Testis (tissue), 3 donors: ENCODE measurements around the gene WNK3. TPM values are rescaled to one million over a fixed set of nuclear protein-coding genes. Genes with fewer than 3 reads are reported as not detected.

Experiments used
- DNase-seq: peaks from one replicate; pipeline ENCODE4 v3.0.0-alpha.2; 2019
- H3K27ac ChIP-seq, 2 donors: fragments of 200-600 bp; sonication (generic); one replicate each; pipeline ENCODE4 v1.5.1; 2019
- H3K27me3 ChIP-seq: fragments of 200-600 bp; sonication (generic); one replicate; pipeline ENCODE4 v1.5.1; 2019
- H3K36me3 ChIP-seq: fragments of 200-600 bp; sonication (generic); one replicate; pipeline ENCODE4 v1.5.1; 2017; ENCODE audit warnings: low read depth; ENCODE audit errors: missing control alignments
- H3K4me1 ChIP-seq: fragments of 200-600 bp; sonication (generic); one replicate; pipeline ENCODE4 v1.5.1; 2019
- H3K4me3 ChIP-seq, 2 donors: fragments of 200-600 bp; sonication (generic); one replicate each; pipeline ENCODE4 v1.5.1; 2017 to 2019
- H3K9me3 ChIP-seq: fragments of 200-600 bp; sonication (generic); one replicate; pipeline ENCODE4 v1.5.1; 2017
- CTCF ChIP-seq, 3 experiments: fragments of 450-650 bp in 2 of 3; fragments of 200-600 bp in 1 of 3; sonication (generic) in 1 of 3; IDR thresholded peaks; one replicate each; pipeline ENCODE4 v1.5.1; 2016 to 2019; ENCODE audit warnings: antibody characterized with exemption in 3 of 3, mild to moderate bottlenecking in 2 of 3, moderate library complexity in 1 of 3
- POLR2A ChIP-seq: fragments of 450-650 bp; IDR thresholded peaks from one replicate; pipeline ENCODE4 v1.6.1; 2017; ENCODE audit warnings: antibody characterized with exemption, mild to moderate bottlenecking, moderate library complexity
- WGBS, 2 donors: methylation state at CpG; one replicate each; pipeline ENCODE4 v1.1.5; 2018; 5-methylcytosine and 5-hydroxymethylcytosine counted together
- intact Hi-C: fragments of 100-400 bp; cut with DNase I; formaldehyde crosslinking; loops from one replicate; pipeline ENCODE4 v1.15.1; 2023; ENCODE audit warnings: low total_unique reads
- polyA plus RNA-seq: library from polyadenylated mRNA; stranded (reverse); fragments of 350-450 nt; fragmentation: Illumina TruSeq; extraction: RNeasy Lipid Tissue Mini Kit (QIAGEN cat#74804); gene quantifications from one replicate; pipeline ENCODE4 v1.2.3, GENCODE V29; 2014; ENCODE audit warnings: low read depth, low replicate concordance; ENCODE audit not compliant: insufficient read depth
- total RNA-seq, 2 donors: library from RNA; depleted of rRNA; stranded (reverse); fragments of >200 nt; gene quantifications; one replicate each; pipeline ENCODE4 v1.2.3, GENCODE V29; 2016

Gene WNK3
- total and polyA plus RNA-seq, 3 donors from 2014 or later, result 18.1 to 110 (median 104) TPM

DNA sequence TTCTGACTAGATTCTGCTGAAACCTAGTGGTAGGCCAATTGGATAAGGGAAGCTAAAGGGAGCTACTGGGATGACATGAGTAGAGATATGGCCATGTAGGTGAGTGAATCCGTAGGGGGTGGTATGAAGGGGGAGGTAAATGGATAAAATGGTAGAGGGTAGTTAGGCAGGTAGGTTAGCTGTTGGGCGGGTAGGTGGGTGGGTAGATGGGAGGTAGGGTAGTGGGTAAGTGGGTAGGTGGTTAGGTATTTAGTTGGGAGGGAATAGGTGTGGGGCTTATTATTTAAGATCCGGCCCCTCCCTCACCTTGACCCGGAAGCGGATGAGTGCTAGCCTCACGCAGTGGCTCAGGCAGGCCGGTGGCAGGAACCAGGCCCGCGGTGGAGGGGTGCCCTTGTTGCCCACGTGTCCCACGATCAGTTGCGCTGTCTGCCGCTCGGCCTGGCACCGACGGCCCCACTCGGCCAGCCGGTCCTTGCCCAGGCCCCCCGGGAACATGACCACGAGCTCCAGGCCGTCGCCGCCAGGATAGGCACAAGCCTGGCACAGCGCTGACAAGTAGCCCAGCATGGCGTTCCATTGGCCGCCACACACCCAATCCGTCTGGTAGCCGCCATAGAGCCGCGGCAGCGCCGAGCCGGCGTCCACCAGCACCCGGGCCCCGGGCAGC, 175.5 kb downstream of the WNK3 start:
- no peaks in the 10 kb centered on the region for H3K27me3 ChIP-seq
- DNase-seq, result peak; percentile 82
- intact Hi-C loops, result no loop called here
- H3K9me3 ChIP-seq, result no peaks in the 10 kb centered on the region
- peak overlapping the region; percentile 69 to 78 for H3K4me3 ChIP-seq
- TF ChIP-seq CTCF (IDR thresholded peaks at IDR 0.05) (no peak), POLR2A (no peak)
- 2% methylated on average over 7 to 11 of the region's 36 CpGs for WGBS, 2 donors
- H3K36me3 ChIP-seq, result no peaks in the 10 kb centered on the region
- H3K4me1 ChIP-seq, result peaks cover 3% of the 10 kb centered on the region
- H3K27ac ChIP-seq, result peak overlapping the region in 1 of 2 donors; percentile 85

DNA sequence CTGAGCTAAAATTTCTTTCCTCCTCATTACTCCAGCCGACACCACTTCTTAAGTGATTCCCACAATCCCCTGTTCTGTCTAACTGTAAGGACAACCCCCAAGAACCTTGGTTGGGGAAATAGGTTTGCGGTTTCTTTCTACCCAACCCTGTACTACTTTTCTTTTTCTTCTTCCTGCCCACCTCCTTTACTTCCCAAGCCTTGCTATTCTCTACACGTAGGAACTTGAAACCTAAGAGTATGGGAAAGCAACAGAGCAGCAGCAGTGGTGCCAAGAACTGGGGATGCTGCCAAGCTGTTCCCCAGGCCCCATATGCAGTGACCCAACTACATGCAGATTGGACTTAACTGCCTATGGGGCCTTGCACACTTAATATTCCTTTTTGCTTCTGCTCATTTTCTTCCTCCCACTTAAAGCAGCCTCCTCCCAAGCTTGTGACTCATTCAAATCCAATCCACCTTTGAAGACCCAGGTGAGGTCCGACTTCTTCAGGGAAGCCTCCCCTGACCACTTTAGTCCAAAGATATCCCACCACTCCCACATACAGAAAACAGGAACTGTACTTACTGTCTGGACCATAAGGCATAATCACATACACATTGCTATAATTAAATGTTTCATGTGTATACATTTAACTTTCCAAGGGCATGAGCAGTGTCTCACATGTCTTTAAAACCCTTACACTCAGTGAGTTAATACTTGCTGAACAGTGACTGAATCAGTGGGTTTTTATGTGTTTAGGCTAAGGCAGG, 176.5 kb downstream of the WNK3 start:
- intact Hi-C loops, result no loop called here

DNA sequence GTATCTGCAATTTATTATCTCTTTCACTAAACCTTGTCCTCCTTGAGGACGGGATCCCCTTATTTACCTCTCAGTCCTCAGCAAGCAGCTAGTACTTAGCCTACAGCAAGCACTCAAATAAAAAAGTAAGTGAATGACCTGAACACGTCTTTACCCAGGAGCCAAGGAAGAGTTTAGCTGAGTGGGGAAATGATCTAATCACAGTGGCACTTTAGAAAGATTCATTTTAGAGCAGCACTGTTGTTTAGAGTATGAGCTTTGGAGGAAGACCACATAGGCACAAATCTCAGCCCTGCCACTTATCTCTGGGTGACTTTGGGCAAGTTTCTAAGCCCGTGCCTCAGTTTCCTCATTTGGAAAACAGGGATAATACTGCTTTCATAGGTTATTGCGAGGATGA, 177.4 kb downstream of the WNK3 start:
- Histone ChIP-seq H3K4me1 (peaks cover 3% of the 10 kb centered on the region), H3K9me3 (no peaks in the 10 kb centered on the region), H3K27me3 (no peaks in the 10 kb centered on the region), H3K27ac (no peak overlapping the region), H3K4me3 (no peak overlapping the region), H3K36me3 (no peaks in the 10 kb centered on the region)
- WGBS, 2 donors, result 33 to 47% methylated on average over 2 to 4 of the region's 4 CpGs
- intact Hi-C loops, result no loop called here
- TF ChIP-seq CTCF (IDR thresholded peaks at IDR 0.05) (no peak), POLR2A (no peak)
- no peak for DNase-seq

More for the DNA sequence above, 176.5 kb downstream of the WNK3 start:
- H3K4me3 ChIP-seq, result peak overlapping the region in 1 of 2 donors; percentile 78
- H3K9me3 ChIP-seq, result no peaks in the 10 kb centered on the region
- no peaks in the 10 kb centered on the region for H3K36me3 ChIP-seq
- no peak for DNase-seq
- H3K27ac ChIP-seq, result no peak overlapping the region
- peaks cover 3% of the 10 kb centered on the region for H3K4me1 ChIP-seq
- no peaks in the 10 kb centered on the region for H3K27me3 ChIP-seq
- 18 to 29% methylated on average over 4 of the region's 4 CpGs for WGBS, 2 donors
- TF ChIP-seq CTCF (IDR thresholded peaks at IDR 0.05) (no peak), POLR2A (no peak)

DNA sequence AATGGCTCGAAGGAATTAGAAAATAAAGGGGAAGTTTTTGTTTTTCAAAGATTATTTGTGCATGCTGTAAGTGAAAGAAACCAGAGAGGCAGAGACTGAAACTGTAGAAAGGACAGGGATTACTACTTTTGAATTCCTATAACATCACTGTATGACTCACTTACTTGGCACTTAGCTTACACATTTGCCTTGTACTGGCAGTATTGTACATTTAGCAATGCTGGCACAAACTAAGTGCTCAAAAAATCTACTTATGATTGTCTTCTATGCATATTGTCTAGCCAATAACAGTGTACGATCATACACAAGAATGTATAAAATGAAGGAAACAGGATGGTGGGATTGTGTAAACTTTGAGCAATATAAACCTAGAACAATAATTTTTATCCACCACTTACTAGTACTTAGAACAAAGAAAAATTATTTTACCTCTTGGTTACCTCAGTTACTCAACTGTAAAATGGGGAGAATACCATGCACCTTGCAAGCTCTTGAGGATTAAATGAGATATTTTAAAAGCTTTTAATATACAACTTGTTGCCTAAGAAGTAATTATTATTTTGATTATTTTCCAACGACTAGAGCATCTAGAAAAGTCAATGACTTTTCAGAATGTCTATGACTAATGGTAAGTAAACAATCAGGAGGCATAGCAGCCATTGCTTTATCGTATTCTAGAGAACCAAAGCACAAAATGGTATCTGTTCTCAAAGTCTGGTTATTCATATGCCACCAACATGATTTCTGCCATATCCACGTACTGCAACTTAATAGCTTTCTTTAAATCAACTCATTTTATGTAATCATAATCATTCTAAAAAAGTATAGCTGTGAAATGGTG, 179.5 kb downstream of the WNK3 start:
- Histone ChIP-seq H3K4me1 (peaks cover 3% of the 10 kb centered on the region), H3K4me3 (no peak overlapping the region), H3K9me3 (no peaks in the 10 kb centered on the region), H3K27me3 (no peaks in the 10 kb centered on the region), H3K27ac (no peak overlapping the region), H3K36me3 (no peaks in the 10 kb centered on the region)
- intact Hi-C loops, result no loop called here
- DNase-seq, result no peak
- WGBS, 2 donors, result 78 to 83% methylated on average over 5 of the region's 5 CpGs
- TF ChIP-seq CTCF (IDR thresholded peaks at IDR 0.05), result no peak
- no peak for TF ChIP-seq POLR2A
